HEK293 (cell line): ENCODE measurements around the gene ZFP36.

Source experiments
- CTCF ChIA-PET: fragments of 350-600 bp; formaldehyde crosslinking; extraction: SDS; loops from one replicate; lab custom pipeline; 2021; ENCODE audit warnings: antibody characterized with exemption; lab: Yijun Ruan, JAX
- POLR2A ChIA-PET: fragments of 300-600 bp; formaldehyde crosslinking; extraction: SDS; loops from one replicate; lab custom pipeline; 2020; ENCODE audit warnings: antibody characterized with exemption, inconsistent platforms; lab: Yijun Ruan, JAX
- H3K27ac ChIP-seq: fragments of 200-500 bp; sonication (Bioruptor generic); 2 replicates; pipeline ENCODE4 v1.5.1; 2014; ENCODE audit warnings: low read depth, low read length, control low read depth, inconsistent platforms; ENCODE audit errors: extremely low read depth
- H3K36me3 ChIP-seq, 2 experiments: fragments of 200-500 bp in 1 of 2; sonication (Bioruptor generic) in 1 of 2; 1 replicate in 1 of 2; 2 replicates in 1 of 2; pipeline ENCODE4 v1.5.1; 2014 to 2017; ENCODE audit warnings: inconsistent platforms in 2 of 2, low read length in 2 of 2; ENCODE audit not compliant: control insufficient read depth in 2 of 2, insufficient read depth in 1 of 2
- H3K4me1 ChIP-seq: fragments of 200-500 bp; sonication (Bioruptor generic); 2 replicates; pipeline ENCODE4 v1.5.1; 2014; ENCODE audit warnings: mild to moderate bottlenecking, low read length, inconsistent platforms; ENCODE audit not compliant: control insufficient read depth, insufficient read depth
- H3K4me3 ChIP-seq: 2 replicates; pipeline ENCODE4 v1.5.1; 2011; ENCODE audit warnings: low read depth, mild to moderate bottlenecking, control low read depth, low read length, moderate library complexity
- H3K9me3 ChIP-seq: fragments of 200-500 bp; sonication (Bioruptor generic); 2 replicates; pipeline ENCODE4 v1.5.1; 2014; ENCODE audit warnings: low read depth, low read length, inconsistent platforms; ENCODE audit not compliant: control insufficient read depth, insufficient read depth
- ATF2 ChIP-seq: fragments of 450-650 bp; formaldehyde crosslinking; IDR thresholded peaks from 2 replicates; pipeline ENCODE4 v1.5.1; 2016; ENCODE audit warnings: missing biosample characterization, missing genetic modification characterization, low read depth
- BCL11A ChIP-seq: fragments of 450-650 bp; formaldehyde crosslinking; IDR thresholded peaks from 2 replicates; pipeline ENCODE4 v1.5.1; 2016; ENCODE audit warnings: low read depth, missing biosample characterization, missing genetic modification characterization
- GFI1B ChIP-seq: fragments of 450-650 bp; formaldehyde crosslinking; IDR thresholded peaks from 2 replicates; pipeline ENCODE4 v1.5.1; 2016; ENCODE audit warnings: missing biosample characterization, missing genetic modification characterization
- GLIS1 ChIP-seq: fragments of 450-650 bp; formaldehyde crosslinking; IDR thresholded peaks from 2 replicates; pipeline ENCODE4 v1.5.1; 2016; ENCODE audit warnings: missing biosample characterization, missing genetic modification characterization
- HOXD13 ChIP-seq: sonication (generic); formaldehyde crosslinking; IDR thresholded peaks from 2 replicates; pipeline ENCODE4 v1.8.0; 2022; ENCODE audit warnings: missing genetic modification reagents, borderline replicate concordance
- KLF8 ChIP-seq: fragments of 450-650 bp; formaldehyde crosslinking; IDR thresholded peaks from 2 replicates; pipeline ENCODE4 v1.5.1; 2016; ENCODE audit warnings: missing biosample characterization, missing genetic modification characterization
- PRDM1 ChIP-seq: fragments of 450-650 bp; formaldehyde crosslinking; IDR thresholded peaks from 2 replicates; pipeline ENCODE4; 2016; ENCODE audit warnings: missing biosample characterization, missing genetic modification characterization
- SP3 ChIP-seq: fragments of 450-650 bp; formaldehyde crosslinking; IDR thresholded peaks from 2 replicates; pipeline ENCODE4 v1.5.1; 2016; ENCODE audit warnings: missing biosample characterization, missing genetic modification characterization
- ZBTB17 ChIP-seq: fragments of 450-650 bp; formaldehyde crosslinking; IDR thresholded peaks from 2 replicates; pipeline ENCODE4 v1.5.1; 2016; ENCODE audit warnings: missing biosample characterization, missing genetic modification characterization
- ZBTB26 ChIP-seq: fragments of 450-650 bp; formaldehyde crosslinking; optimal IDR thresholded peaks from 2 replicates; pipeline ENCODE3; 2016; ENCODE audit warnings: missing biosample characterization, mild to moderate bottlenecking, missing genetic modification characterization
- ZBTB44 ChIP-seq: fragments of 450-650 bp; IDR thresholded peaks from 2 replicates; pipeline ENCODE4 v1.5.1; 2018; ENCODE audit warnings: missing biosample characterization, mild to moderate bottlenecking, missing genetic modification characterization
- ZNF114 ChIP-seq: fragments of 450-650 bp; formaldehyde crosslinking; IDR thresholded peaks from 2 replicates; pipeline ENCODE4 v1.5.0; 2017; ENCODE audit warnings: missing biosample characterization, missing genetic modification characterization
- ZNF121 ChIP-seq: fragments of 450-650 bp; formaldehyde crosslinking; IDR thresholded peaks from 2 replicates; pipeline ENCODE4 v1.5.1; 2016; ENCODE audit warnings: missing biosample characterization, missing genetic modification characterization
- ZNF175 ChIP-seq: fragments of 450-650 bp; formaldehyde crosslinking; IDR thresholded peaks from 2 replicates; pipeline ENCODE4 v1.5.1; 2016; ENCODE audit warnings: missing biosample characterization, missing genetic modification characterization
- ZNF184 ChIP-seq: fragments of 450-650 bp; IDR thresholded peaks from 2 replicates; pipeline ENCODE4 v1.5.1; 2018; ENCODE audit warnings: missing biosample characterization, mild to moderate bottlenecking, missing genetic modification characterization
- ZNF239 ChIP-seq: fragments of 450-650 bp; formaldehyde crosslinking; IDR thresholded peaks from 2 replicates; pipeline ENCODE4 v1.5.1; 2016; ENCODE audit warnings: missing biosample characterization, missing genetic modification characterization
- ZNF24 ChIP-seq: fragments of 450-650 bp; formaldehyde crosslinking; IDR thresholded peaks from 2 replicates; pipeline ENCODE4 v1.5.1; 2016; ENCODE audit warnings: missing biosample characterization, missing genetic modification characterization
- ZNF248 ChIP-seq: fragments of 450-650 bp; formaldehyde crosslinking; IDR thresholded peaks from 2 replicates; pipeline ENCODE4 v1.5.1; 2017; ENCODE audit warnings: missing biosample characterization, missing genetic modification characterization
- ZNF335 ChIP-seq: fragments of 450-650 bp; formaldehyde crosslinking; conservative IDR thresholded peaks from 2 replicates; pipeline ENCODE4 v1.5.1; 2016; ENCODE audit warnings: missing biosample characterization, missing genetic modification characterization
- ZNF362 ChIP-seq: fragments of 450-650 bp; formaldehyde crosslinking; IDR thresholded peaks from 2 replicates; pipeline ENCODE4 v1.5.1; 2016; ENCODE audit warnings: missing biosample characterization, missing genetic modification characterization
- ZNF366 ChIP-seq: fragments of 450-650 bp; formaldehyde crosslinking; conservative IDR thresholded peaks from 2 replicates; pipeline ENCODE4 v1.5.1; 2016; ENCODE audit warnings: missing biosample characterization, missing genetic modification characterization
- ZNF394 ChIP-seq: fragments of 450-650 bp; formaldehyde crosslinking; IDR thresholded peaks from 2 replicates; pipeline ENCODE4 v1.5.1; 2016; ENCODE audit warnings: missing biosample characterization, missing genetic modification characterization, mild to moderate bottlenecking, moderate library complexity, borderline replicate concordance
- ZNF623 ChIP-seq: fragments of 450-650 bp; formaldehyde crosslinking; IDR thresholded peaks from 2 replicates; pipeline ENCODE4 v1.5.1; 2016; ENCODE audit warnings: missing biosample characterization, missing genetic modification characterization
- ZNF629 ChIP-seq: fragments of 450-650 bp; formaldehyde crosslinking; IDR thresholded peaks from 2 replicates; pipeline ENCODE4 v1.5.1; 2017; ENCODE audit warnings: missing biosample characterization, missing genetic modification characterization
- ZNF660 ChIP-seq: fragments of 450-650 bp; IDR thresholded peaks from 2 replicates; pipeline ENCODE4 v1.5.1; 2018; ENCODE audit warnings: missing biosample characterization, mild to moderate bottlenecking, missing genetic modification characterization
- ZNF692 ChIP-seq: fragments of 450-650 bp; formaldehyde crosslinking; IDR thresholded peaks from 2 replicates; pipeline ENCODE4 v1.5.1; 2016; ENCODE audit warnings: missing biosample characterization, missing genetic modification characterization
- ZNF701 ChIP-seq: fragments of 450-650 bp; formaldehyde crosslinking; IDR thresholded peaks from 2 replicates; pipeline ENCODE4 v1.5.1; 2016; ENCODE audit warnings: missing biosample characterization, missing genetic modification characterization
- ZSCAN23 ChIP-seq: fragments of 450-650 bp; formaldehyde crosslinking; IDR thresholded peaks from 2 replicates; pipeline ENCODE4 v1.5.1; 2016; ENCODE audit warnings: missing biosample characterization, missing genetic modification characterization
- ZSCAN5A ChIP-seq: fragments of 450-650 bp; formaldehyde crosslinking; IDR thresholded peaks from 2 replicates; pipeline ENCODE4 v1.5.1; 2016; ENCODE audit warnings: missing biosample characterization, missing genetic modification characterization

The ZFP36 gene

GRCh38 chr19:39438270-39438934 is 31.8 kb downstream of the ZFP36 start:
- H3K9me3 ChIP-seq = no peaks in the 10 kb centered on the region; the same call in 1 of the 2 replicates
- TF ChIP-seq ZNF114 (tag by site-specific recombination) = no peak
- peak; percentile 59; the same call in 1 of the 2 replicates for TF ChIP-seq PRDM1
- TF ChIP-seq BCL11A (tag by site-specific recombination) = 0 out of 2 replicates have a peak, but pooled peaks have one; percentile 19
- no peak for TF ChIP-seq HOXD13
- TF ChIP-seq ZSCAN5A = no peak
- peak; percentile 61; the same call in 1 of the 2 replicates for TF ChIP-seq ZNF121
- TF ChIP-seq ZBTB44 = 0 out of 2 replicates have a peak, but pooled peaks have one; percentile 36
- peak; percentile 90 for TF ChIP-seq ZNF362 (tag by site-specific recombination)
- peak; percentile 84 for TF ChIP-seq ZBTB17 (tag by site-specific recombination)
- peak; percentile 57; the same call in 1 of the 2 replicates for TF ChIP-seq ZNF629 (tag by site-specific recombination)
- 0 out of 2 replicates have a peak, but pooled peaks have one; percentile 55 for TF ChIP-seq ZNF660
- peak; percentile 38; the same call in 1 of the 2 replicates for TF ChIP-seq ZSCAN23 (tag by site-specific recombination)
- TF ChIP-seq SP3 (tag by site-specific recombination) = 0 out of 2 replicates have a peak, but pooled peaks have one; percentile 9
- TF ChIP-seq ZBTB26 (tag by site-specific recombination) = peak; percentile 14
- 0 out of 2 replicates have a peak, but pooled peaks have one; percentile 49 for TF ChIP-seq ZNF184 (tag by site-specific recombination)
- TF ChIP-seq ZNF24 (tag by site-specific recombination) = 0 out of 2 replicates have a peak, but pooled peaks have one; percentile 49
- TF ChIP-seq KLF8 (tag by site-specific recombination) = peak; percentile 61
- TF ChIP-seq GLIS1 = peak; percentile 60; the same call in 1 of the 2 replicates
- no peak for TF ChIP-seq ZNF239
- 0 out of 2 replicates have a peak, but pooled peaks have one; percentile 6 for TF ChIP-seq ZNF623 (tag by site-specific recombination)
- 0 out of 2 replicates have a peak, but pooled peaks have one; percentile 12 for TF ChIP-seq ZNF248 (tag by site-specific recombination)
- TF ChIP-seq ZNF692 (tag by site-specific recombination) = peak; percentile 33; the same call in 1 of the 2 replicates
- peak; percentile 35; the same call in 1 of the 2 replicates for TF ChIP-seq ATF2
- peak; percentile 98 for TF ChIP-seq ZNF394
- peak; percentile 82 for TF ChIP-seq ZNF335 (tag by site-specific recombination)
- TF ChIP-seq ZNF366 (tag by site-specific recombination) = 0 out of 2 replicates have a peak, but pooled peaks have one; percentile 22
- 0 out of 2 replicates have a peak, but pooled peaks have one; percentile 50 for TF ChIP-seq GFI1B (tag by site-specific recombination)
- TF ChIP-seq ZNF701 (tag by site-specific recombination) = no peak
- TF ChIP-seq ZNF175 (tag by site-specific recombination) = no peak
- TF ChIP-seq, all 188 proteins: peak for 23
- POLR2A ChIA-PET = interaction anchor here (0.6 to 2.4 kb wide), 3 partner anchors 10 to 80 kb away, joined by 3 to 13 read pairs (median 5); partner anchors contain the start of gene TIMM50
- Histone ChIP-seq H3K36me3 (peaks cover 17 to 20% of the 10 kb centered on the region in 2 experiments), H3K4me1 (peaks cover 20% of the 10 kb centered on the region), H3K4me3 (no peak overlapping the region), H3K27ac (peak overlapping the region; percentile 19; the same call in 1 of the 2 replicates)
- CTCF ChIA-PET = interaction anchor here (0.6 to 5.8 kb wide), 13 partner anchors 24 to 505 kb away, joined by 3 to 111 read pairs (median 4); partner anchors contain the start of genes EID2 and EID2B
